GM23338 (cell line): ENCODE measurements around the gene KIAA1328. TPM values are rescaled to one million over a fixed set of nuclear protein-coding genes. Genes with fewer than 3 reads are reported as not detected.
"Not testable (repeated sequence)": the region's sequence is repeated elsewhere in the genome, so short reads cannot be mapped to it uniquely, and the experiment has no call there.

ENCODE experiments used
- ATAC-seq: fragments of 200-7000 bp; cut with Tn5 transposase; 3 replicates; pipeline ENCODE4 v1.9.1; 2020
- DNase-seq: peaks from one replicate; pipeline ENCODE4 v3.0.0-alpha.2; 2015; ENCODE audit warnings: low spot score
- H2AFZ ChIP-seq: fragments of 200-600 bp; sonication (generic); 2 replicates; pipeline ENCODE4 v1.8.0; 2016; ENCODE audit warnings: antibody characterized with exemption, mild to moderate bottlenecking, moderate library complexity
- H3F3A ChIP-seq: fragments of 200-600 bp; sonication (generic); replicated peaks from 2 replicates; pipeline ENCODE4 v1.8.0; 2017; ENCODE audit warnings: antibody characterized with exemption, mixed run types, low read depth
- H3K27ac ChIP-seq: fragments of 200-600 bp; sonication (generic); 2 replicates; pipeline ENCODE4 v1.6.1; 2016; ENCODE audit warnings: low read depth
- H3K27me3 ChIP-seq: fragments of 200-600 bp; sonication (generic); 2 replicates; pipeline ENCODE4 v1.8.0; 2016; ENCODE audit warnings: mild to moderate bottlenecking, mixed run types, moderate library complexity; ENCODE audit not compliant: insufficient read depth
- H3K36me3 ChIP-seq: fragments of 200-600 bp; sonication (generic); 2 replicates; pipeline ENCODE4 v1.8.0; 2016; ENCODE audit warnings: mild to moderate bottlenecking; ENCODE audit not compliant: insufficient read depth
- H3K4me1 ChIP-seq: fragments of 200-600 bp; sonication (generic); 2 replicates; pipeline ENCODE4 v1.8.0; 2016; ENCODE audit warnings: mild to moderate bottlenecking, moderate library complexity; ENCODE audit not compliant: insufficient read depth
- H3K4me2 ChIP-seq: fragments of 200-600 bp; sonication (generic); 2 replicates; pipeline ENCODE4 v1.7.1; 2017; ENCODE audit warnings: mixed run types
- H3K4me3 ChIP-seq: fragments of 200-600 bp; sonication (generic); 2 replicates; pipeline ENCODE4 v1.6.1; 2016; ENCODE audit warnings: mixed run types
- H3K79me2 ChIP-seq: fragments of 200-600 bp; sonication (generic); replicated peaks from 2 replicates; pipeline ENCODE4 v1.8.0; 2017; ENCODE audit warnings: mild to moderate bottlenecking; ENCODE audit not compliant: insufficient read depth
- H3K9me2 ChIP-seq: fragments of 200-600 bp; sonication (generic); 2 replicates; pipeline ENCODE4 v1.8.0; 2017; ENCODE audit not compliant: insufficient read depth
- H4K20me1 ChIP-seq: fragments of 200-600 bp; sonication (generic); replicated peaks from 2 replicates; pipeline ENCODE4 v1.8.0; 2017; ENCODE audit warnings: mild to moderate bottlenecking; ENCODE audit not compliant: insufficient read depth
- H3K27ac Mint-ChIP-seq: 2 replicates; pipeline ENCODE4 v1.8.0; 2020; ENCODE audit warnings: inconsistent platforms, mild to moderate bottlenecking, moderate library complexity, mixed read lengths
- H3K27me3 Mint-ChIP-seq: 3 replicates; pipeline ENCODE4 v1.8.0; 2022; ENCODE audit warnings: low read depth, mild to moderate bottlenecking, moderate library complexity, mixed read lengths, inconsistent platforms; ENCODE audit not compliant: insufficient read depth, poor library complexity
- H3K36me3 Mint-ChIP-seq: 3 replicates; pipeline ENCODE4 v1.8.0; 2021; ENCODE audit warnings: low read depth, mild to moderate bottlenecking, inconsistent platforms, moderate library complexity, mixed read lengths
- H3K4me1 Mint-ChIP-seq: 3 replicates; pipeline ENCODE4 v1.8.0; 2020; ENCODE audit warnings: mild to moderate bottlenecking, inconsistent platforms, mixed read lengths
- H3K4me3 Mint-ChIP-seq: 3 replicates; pipeline ENCODE4 v1.8.0; 2021; ENCODE audit warnings: moderate library complexity, mild to moderate bottlenecking, inconsistent platforms, mixed read lengths
- H3K9me3 Mint-ChIP-seq: 3 replicates; pipeline ENCODE4 v1.8.0; 2020; ENCODE audit warnings: moderate library complexity, mild to moderate bottlenecking, inconsistent platforms, mixed read lengths
- CTCF ChIP-seq, 2 experiments: fragments of 200-600 bp in 1 of 2; sonication (generic) in 1 of 2; conservative IDR thresholded peaks; 2 replicates each; pipeline versions ENCODE4 v1.5.1 to v1.6.1; 2016 to 2017; ENCODE audit warnings: antibody characterized with exemption in 2 of 2, low read depth in 2 of 2, mild to moderate bottlenecking in 2 of 2, moderate library complexity in 1 of 2
- EZH2 ChIP-seq: fragments of 200-600 bp; sonication (generic); IDR thresholded peaks from one replicate; pipeline ENCODE4 v1.8.0; 2017; ENCODE audit warnings: antibody characterized with exemption, mild to moderate bottlenecking, low read depth; ENCODE audit not compliant: unreplicated experiment
- EZH2phosphoT487 ChIP-seq: fragments of 200-600 bp; sonication (generic); IDR thresholded peaks from one replicate; pipeline ENCODE4 v1.8.1; 2018; ENCODE audit warnings: antibody characterized with exemption; ENCODE audit not compliant: unreplicated experiment
- JUNB ChIP-seq: IDR thresholded peaks from one replicate; pipeline ENCODE4 v1.6.1; 2016; ENCODE audit warnings: antibody characterized with exemption; ENCODE audit not compliant: unreplicated experiment
- NANOG ChIP-seq: IDR thresholded peaks from 2 replicates; pipeline ENCODE4 v1.6.1; 2016; ENCODE audit warnings: antibody characterized with exemption, borderline replicate concordance
- POLR2AphosphoS5 ChIP-seq: IDR thresholded peaks from 2 replicates; pipeline ENCODE4 v1.6.1; 2016; ENCODE audit warnings: antibody characterized with exemption, low read depth
- REST ChIP-seq: IDR thresholded peaks from one replicate; pipeline ENCODE4 v1.6.1; 2018; ENCODE audit warnings: antibody characterized with exemption; ENCODE audit not compliant: unreplicated experiment
- STAT1 ChIP-seq: IDR thresholded peaks from one replicate; pipeline ENCODE4 v1.6.1; 2016; ENCODE audit warnings: antibody characterized with exemption; ENCODE audit not compliant: unreplicated experiment
- ZNF114 ChIP-seq: fragments of 250-450 bp; sonication (Bioruptor Pico); IDR thresholded peaks from 2 replicates; pipeline ENCODE4 v1.5.0; 2020; ENCODE audit warnings: mild to moderate bottlenecking, moderate library complexity
- polyA plus RNA-seq: library from polyadenylated mRNA; unstranded; fragments of >200 nt; fragmentation: Nextera tagmentation; extraction: Ambion mirVana; gene quantifications from 2 replicates; pipeline ENCODE4 v1.2.1, GENCODE V29; 2016
- total RNA-seq: library from RNA; depleted of rRNA; stranded (reverse); fragments of >200 nt; shearing (Covaris generic); gene quantifications from 2 replicates; pipeline ENCODE4 v1.2.3, GENCODE V29; 2014
- TF ChIP-seq, protein P1 (sequence below): IDR thresholded peaks from 2 replicates; pipeline ENCODE4 v1.6.1; 2016; ENCODE audit warnings: antibody characterized with exemption

The KIAA1328 gene
- total and polyA plus RNA-seq, 2 experiments from 2014 or later: 5.2 to 8.4 TPM

GRCh38 chr18:36816096-36816495 lies 12.8 kb upstream of the KIAA1328 start:
- not testable (repeated sequence) for H3K9me2 ChIP-seq, H3K27me3 ChIP-seq, H3K4me1 ChIP-seq, ATAC-seq, H3K4me2 ChIP-seq, H3F3A ChIP-seq, H3K4me3 ChIP-seq, H3K9me3 Mint-ChIP-seq, H3K27ac Mint-ChIP-seq, H3K27ac ChIP-seq, H3K79me2 ChIP-seq, H3K4me3 Mint-ChIP-seq, DNase-seq, H3K4me1 Mint-ChIP-seq, H2AFZ ChIP-seq, H3K27me3 Mint-ChIP-seq
- Histone ChIP-seq H3K36me3 (peaks cover 15% of the 10 kb centered on the region; the same call in 1 of the 2 replicates), H4K20me1 (peaks cover 21% of the 10 kb centered on the region; the same call in 1 of the 2 replicates)
- H3K36me3 Mint-ChIP-seq: peaks cover 28% of the 10 kb centered on the region

DNA sequence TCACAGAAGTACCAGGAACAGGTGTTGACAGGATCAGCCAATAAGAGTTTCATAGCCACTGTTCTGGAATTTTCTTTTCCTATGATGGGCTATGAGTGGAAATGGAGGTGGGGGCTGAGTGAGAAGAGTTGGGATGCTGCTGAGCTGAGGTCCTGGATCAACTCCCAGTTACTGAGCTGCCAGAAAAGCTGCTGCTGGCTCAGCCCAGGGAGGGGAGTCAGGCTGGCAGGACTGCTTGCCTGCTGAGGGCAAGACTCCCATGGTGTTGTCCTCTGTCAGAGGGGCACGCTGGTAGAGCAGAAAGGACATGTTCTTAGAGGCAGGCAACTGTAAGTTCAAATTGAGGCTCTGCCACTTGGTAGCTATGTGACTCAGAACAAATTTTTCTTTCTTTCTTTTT lies 11.9 kb upstream of the KIAA1328 start:
- Histone ChIP-seq H3K4me1 (no peaks in the 10 kb centered on the region), H3F3A (no peaks in the 10 kb centered on the region), H3K27me3 (no peaks in the 10 kb centered on the region), H3K9me2 (no peaks in the 10 kb centered on the region), H3K4me2 (no peak overlapping the region), H3K27ac (no peak overlapping the region), H4K20me1 (peaks cover 21% of the 10 kb centered on the region; the same call in 1 of the 2 replicates), H3K79me2 (no peaks in the 10 kb centered on the region), H3K4me3 (no peak overlapping the region), H3K36me3 (peaks cover 15% of the 10 kb centered on the region; the same call in 1 of the 2 replicates), H2AFZ (no peak overlapping the region)
- no peak for ATAC-seq
- Mint-ChIP-seq H3K4me3 (no peak overlapping the region), H3K27me3 (no peaks in the 10 kb centered on the region), H3K9me3 (no peaks in the 10 kb centered on the region), H3K4me1 (peaks cover 3% of the 10 kb centered on the region; the same call in 2 of the 3 replicates), H3K36me3 (peaks cover 28% of the 10 kb centered on the region), H3K27ac (no peak overlapping the region)
- no peak for DNase-seq
- TF ChIP-seq ZNF114 (CRISPR knock-in tag) (no peak), REST (no peak), CTCF (conservative IDR thresholded peaks at IDR 0.05; ENCODE audit: low read depth in 2 of 2) (no peak), POLR2AphosphoS5 (no peak)

DNA sequence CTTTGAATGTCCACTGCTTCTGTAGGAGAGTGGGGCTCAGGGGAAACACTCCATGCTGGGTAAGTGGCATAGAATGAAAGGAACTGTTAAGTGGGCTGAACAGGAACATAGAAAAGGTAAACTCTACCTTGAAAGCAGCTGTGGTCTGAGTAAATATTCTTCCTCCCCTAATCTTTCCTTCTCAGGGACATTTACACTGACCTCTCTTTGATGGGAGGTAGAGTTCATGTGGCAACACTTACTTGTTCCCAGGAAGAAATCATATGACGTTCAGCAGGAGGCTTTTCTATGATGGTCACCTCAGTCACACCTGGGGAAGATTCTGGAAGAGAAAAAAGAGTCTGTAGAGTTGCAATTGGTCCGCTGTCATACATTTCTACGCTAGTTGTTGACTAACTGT lies 10.3 kb upstream of the KIAA1328 start:
- Mint-ChIP-seq H3K4me3 (no peak overlapping the region), H3K27me3 (no peaks in the 10 kb centered on the region), H3K4me1 (peaks cover 3% of the 10 kb centered on the region; the same call in 2 of the 3 replicates), H3K36me3 (peaks cover 27% of the 10 kb centered on the region), H3K27ac (no peak overlapping the region), H3K9me3 (no peaks in the 10 kb centered on the region)
- H3K4me1 ChIP-seq: no peaks in the 10 kb centered on the region
- no peak overlapping the region for H3K27ac ChIP-seq
- H2AFZ ChIP-seq: no peak overlapping the region
- H3K36me3 ChIP-seq: peaks cover 15% of the 10 kb centered on the region; the same call in 1 of the 2 replicates
- H3K79me2 ChIP-seq: no peaks in the 10 kb centered on the region
- no peaks in the 10 kb centered on the region for H3K27me3 ChIP-seq
- DNase-seq (no peak), ATAC-seq (no peak)
- H3F3A ChIP-seq: no peaks in the 10 kb centered on the region
- peaks cover 17% of the 10 kb centered on the region for H4K20me1 ChIP-seq
- no peak overlapping the region for H3K4me3 ChIP-seq
- no peak overlapping the region for H3K4me2 ChIP-seq
- H3K9me2 ChIP-seq: no peaks in the 10 kb centered on the region
- TF ChIP-seq NANOG (no peak), POLR2AphosphoS5 (no peak), STAT1 (no peak), EZH2 (no peak), REST (no peak), JUNB (no peak), EZH2phosphoT487 (no peak)
- TF ChIP-seq, protein P1, sequence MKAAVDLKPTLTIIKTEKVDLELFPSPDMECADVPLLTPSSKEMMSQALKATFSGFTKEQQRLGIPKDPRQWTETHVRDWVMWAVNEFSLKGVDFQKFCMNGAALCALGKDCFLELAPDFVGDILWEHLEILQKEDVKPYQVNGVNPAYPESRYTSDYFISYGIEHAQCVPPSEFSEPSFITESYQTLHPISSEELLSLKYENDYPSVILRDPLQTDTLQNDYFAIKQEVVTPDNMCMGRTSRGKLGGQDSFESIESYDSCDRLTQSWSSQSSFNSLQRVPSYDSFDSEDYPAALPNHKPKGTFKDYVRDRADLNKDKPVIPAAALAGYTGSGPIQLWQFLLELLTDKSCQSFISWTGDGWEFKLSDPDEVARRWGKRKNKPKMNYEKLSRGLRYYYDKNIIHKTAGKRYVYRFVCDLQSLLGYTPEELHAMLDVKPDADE: no peak
